Esophagus mucosa (tissue), 1 donor: ENCODE measurements around the gene CAPN9. TPM values are rescaled to one million over a fixed set of nuclear protein-coding genes. Genes with fewer than 3 reads are reported as not detected.
A peak's percentile ranks its signal among the peaks of the same experiment; 100 is the strongest.

Experiments used
- ATAC-seq: fragments of 200-7000 bp; cut with Tn5 transposase; one replicate; pipeline ENCODE4 v1.9.1; 2020
- total RNA-seq: library from RNA; stranded (reverse); gene quantifications from one replicate; pipeline ENCODE4 v1.2.4, GENCODE V29; 2023
- donor health status: DM: yes; HTN: yes; CAD: no.

The CAPN9 gene
- total RNA-seq, 1 donor from 2014 or later, result not detected

DNA sequence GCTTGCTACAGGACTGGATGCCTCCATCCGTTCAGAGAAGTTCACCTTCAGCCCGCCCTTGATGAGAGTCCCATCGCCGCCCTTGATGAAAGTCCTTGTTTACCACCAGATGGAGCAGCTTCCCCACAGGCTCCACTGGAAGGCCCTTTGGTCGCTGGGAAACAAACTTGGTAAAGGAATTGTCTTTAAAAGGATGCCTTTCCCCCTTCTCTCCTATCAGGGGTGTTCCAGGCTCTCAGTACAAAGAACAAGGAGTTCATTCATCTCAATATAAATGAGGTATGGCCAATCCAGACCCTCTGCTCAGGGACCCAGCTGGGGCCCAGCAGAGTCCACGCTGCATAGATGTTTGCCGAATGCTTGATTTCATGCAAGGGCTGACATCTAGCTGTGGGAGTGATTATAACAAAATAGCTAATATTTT lies 50.8 kb downstream of the CAPN9 start:
- peak; percentile 73 for ATAC-seq

DNA sequence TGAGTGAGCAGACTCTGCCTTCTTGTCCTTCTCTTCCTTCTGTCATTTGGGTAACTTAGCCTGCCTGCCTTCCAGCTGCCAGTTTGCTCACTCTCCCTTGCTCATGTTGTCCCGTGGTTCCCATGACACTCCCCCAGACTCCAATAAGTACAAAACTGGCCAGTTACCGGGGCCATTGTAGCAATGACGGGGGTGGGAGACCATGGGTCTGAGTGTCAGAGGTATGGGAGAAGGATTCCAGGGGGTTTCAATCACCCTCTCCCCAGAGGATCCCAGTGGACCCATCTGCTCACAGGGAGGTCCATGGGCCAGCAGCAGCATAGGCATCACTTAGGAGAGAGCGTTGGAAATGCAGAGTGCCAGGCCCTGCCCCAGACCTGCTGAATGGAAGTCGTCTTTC lies 51.3 kb downstream of the CAPN9 start:
- ATAC-seq, result no peak

DNA sequence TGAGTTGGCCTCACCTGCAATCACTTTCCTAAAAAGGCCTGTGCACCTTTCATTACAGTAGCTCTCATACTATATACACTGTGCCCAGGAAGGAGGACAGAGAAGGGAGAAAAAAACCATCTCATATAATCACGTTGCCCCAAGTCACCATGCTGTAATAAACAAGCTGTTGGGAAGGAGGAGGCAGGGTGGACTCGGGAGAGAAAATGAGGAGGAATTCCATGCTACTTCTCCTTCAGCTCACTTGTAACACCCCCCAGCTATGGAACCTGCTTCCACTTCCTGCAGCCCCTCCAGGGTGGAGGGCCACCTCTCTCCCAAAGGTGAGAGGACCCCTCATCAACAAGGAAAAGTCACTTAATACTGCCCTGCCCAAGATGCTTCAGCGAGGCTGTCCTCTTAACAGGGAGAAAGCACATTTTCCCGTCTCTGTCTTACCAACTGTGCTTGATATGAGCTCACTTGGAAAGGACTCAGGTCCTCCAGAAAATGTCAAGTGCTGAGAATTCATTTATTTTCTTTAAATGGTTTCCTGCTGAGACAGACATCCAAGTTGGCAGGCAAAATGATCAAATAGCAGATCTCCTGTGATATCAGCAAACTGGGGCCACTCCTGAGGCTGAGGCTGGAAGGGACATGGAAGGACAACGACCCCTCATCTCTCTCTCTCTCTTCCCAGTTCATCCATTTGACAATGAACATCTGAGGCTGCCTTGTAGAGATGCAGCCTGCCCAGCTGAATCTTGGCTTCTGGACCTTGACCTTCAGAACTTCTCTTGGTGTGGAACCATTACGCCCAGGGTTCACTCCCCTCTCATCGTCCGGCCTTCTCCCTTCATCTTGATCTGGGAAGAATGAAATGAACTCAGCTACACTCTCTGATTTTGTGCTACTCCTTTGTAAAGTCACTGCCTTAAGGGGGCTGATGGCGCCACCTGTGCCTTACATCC lies 54.0 kb downstream of the CAPN9 start:
- no peak for ATAC-seq

DNA sequence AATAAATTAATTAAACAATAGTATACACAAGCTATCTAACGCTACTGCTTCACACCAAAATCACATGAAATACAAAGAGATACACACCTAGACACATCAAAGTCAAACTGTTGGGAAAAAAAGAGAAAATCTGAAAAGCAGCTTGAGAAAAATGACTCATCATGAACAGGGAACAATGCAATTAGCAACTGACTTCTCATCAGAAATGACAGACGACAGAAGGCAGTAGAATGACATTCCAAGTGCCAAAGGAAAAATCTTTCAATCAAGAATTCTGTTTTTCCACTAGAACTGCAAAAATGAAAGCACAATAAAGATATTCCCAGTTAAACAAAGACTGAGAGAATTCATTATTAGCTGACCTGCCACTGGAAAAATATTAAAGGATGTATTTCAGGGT lies 57.2 kb downstream of the CAPN9 start:
- ATAC-seq, result no peak

DNA sequence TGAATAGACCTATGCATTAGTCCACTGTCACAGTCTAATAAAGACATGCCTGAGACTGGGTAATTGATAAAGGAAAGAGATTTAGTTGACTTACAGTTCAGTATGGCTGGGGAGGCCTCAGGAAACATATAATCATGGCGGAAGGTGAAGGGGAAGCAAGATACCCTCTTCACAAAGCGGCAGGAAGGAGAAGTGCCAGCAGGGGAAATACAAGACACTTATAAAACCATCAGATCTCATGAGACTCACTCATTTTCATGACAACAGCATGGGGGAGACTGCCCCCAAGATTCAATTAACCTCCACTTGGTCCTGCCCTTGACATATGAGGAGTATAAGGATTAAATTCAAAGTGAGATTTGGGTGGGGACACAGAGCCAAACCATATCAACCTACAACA lies 59.4 kb downstream of the CAPN9 start:
- no peak for ATAC-seq

DNA sequence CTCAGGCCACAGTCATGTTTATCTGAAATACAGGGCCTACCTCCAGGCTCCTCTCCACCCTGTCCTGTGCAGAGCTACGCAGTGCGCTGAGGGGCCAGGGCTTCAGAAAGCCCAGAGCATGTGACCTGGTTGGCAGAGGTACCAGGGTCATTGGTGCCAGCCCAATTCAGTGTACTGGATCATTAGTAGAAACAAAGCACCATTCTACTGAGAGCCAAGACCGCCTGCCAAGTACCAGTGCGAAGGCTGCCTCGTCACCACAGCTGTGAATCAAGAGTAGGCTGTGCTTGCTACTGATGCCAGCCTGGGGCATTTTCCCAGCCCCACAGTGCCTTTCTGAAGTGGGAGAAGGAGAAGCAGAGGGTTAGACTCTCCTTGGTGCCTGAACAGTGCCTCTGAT lies 59.8 kb downstream of the CAPN9 start:
- ATAC-seq, result no peak

DNA sequence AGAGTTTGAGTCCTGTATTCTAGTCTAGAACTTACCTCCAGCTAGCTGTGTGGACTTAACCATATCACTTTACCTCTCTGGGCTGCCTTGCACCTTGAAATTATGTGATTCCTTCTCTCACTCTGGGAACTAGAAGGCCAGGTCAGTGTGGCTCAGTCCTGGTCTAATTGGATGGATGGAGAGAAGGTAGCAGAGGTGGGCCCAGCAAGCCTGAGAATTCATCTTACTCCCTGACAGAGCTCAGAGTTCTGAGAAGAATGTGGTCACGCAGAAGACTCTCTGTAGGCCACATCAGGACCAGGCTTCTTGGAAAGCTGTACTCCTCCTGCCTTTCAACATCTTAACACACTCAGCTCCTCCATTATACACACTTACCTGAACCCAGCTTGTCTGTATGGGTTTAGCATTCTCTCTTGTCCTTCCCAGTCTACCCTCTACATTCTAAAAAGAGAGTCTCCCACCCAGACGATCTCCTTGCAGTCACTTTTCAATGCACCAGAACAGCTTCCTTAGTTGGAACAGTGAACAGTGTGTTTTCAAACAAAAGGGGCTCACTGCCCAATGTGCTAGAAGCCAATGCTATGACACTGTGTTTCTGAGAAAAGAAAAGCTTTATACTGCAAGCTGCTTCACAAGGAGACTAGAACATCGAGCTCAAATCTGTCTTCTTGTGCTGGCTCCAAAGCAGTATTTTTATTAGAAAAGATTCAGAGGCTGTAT lies 60.5 kb downstream of the CAPN9 start:
- no peak for ATAC-seq

DNA sequence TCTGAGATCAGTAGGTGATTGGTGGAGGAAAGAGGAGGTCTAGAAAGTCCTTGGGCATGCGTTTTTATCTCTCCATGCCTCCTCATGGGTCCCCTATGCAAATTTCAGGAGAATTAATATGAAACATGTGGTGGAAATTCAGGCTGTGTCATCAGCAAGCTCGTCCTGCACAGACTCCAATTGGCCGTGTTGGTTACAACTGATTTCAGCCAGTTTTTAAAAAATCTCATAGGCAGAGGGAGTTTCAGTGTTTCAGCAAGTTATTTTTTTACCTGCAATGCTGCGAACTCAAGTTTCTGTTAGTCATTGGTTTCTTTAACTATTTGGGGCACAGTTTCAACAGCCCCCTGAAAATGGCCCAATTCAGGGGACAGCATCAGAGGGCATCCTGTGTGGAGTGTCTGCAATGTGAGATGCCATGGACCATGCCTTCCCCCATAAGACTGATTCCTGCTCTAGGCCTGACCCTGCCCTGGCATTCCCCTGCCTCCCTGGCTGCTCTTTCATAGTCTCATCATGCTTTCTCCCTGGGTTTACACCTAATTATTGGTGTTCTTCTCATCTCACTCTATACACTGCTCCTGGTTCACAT lies 61.2 kb downstream of the CAPN9 start:
- no peak for ATAC-seq

DNA sequence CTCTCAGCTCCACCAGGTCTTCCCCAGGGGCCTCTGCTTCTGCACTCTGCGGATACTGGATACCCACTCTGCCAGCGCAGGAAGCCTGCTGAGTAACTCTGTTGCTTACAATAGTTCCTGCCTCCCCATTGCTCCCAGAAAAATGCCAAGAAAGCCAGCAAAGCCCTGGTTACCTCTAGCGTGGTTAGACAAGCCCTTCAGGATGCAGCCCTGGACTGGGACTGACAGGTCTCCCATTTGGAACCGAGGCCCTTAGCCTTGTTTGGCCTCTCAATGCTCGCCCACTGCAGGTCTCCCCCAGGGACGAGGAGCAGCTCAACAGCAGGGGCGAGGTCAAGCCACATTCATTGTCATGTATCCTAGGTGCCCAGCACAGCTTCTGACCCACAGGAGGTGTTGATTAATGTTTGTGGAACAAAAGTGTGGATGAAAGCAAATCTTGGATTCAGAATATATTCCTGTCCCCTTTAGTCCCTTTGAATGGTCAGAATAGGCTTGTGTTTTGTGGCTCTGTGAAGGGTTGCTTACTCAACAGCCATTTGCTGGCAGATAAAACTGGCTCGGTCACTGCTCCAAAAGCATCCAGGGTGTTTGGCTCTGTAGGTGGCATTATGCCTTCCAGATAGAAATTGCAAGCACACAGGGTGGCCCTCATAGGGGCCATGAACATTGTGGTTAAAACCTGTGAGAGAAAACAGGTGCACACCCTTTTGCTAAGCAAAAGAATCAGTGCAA lies 62.2 kb downstream of the CAPN9 start:
- ATAC-seq, result no peak

DNA sequence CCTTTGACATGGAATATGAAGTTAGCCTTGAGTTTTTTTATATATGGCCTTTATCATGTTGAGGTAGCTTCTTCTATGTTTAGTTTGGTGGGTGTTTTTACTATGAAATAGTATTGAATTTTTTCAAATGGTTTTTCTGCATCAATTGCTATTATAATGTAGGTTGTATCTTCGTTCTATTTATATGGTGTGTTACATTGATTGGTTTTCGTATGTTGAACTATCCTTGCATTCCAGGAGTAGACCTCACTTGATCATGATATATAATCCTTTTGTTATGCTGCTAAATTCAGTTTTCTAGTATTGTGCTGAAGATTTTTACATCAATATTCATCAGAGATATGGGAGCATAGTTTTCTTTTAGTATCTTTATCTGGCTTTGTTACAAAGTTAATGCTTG lies 65.4 kb downstream of the CAPN9 start:
- no peak for ATAC-seq

DNA sequence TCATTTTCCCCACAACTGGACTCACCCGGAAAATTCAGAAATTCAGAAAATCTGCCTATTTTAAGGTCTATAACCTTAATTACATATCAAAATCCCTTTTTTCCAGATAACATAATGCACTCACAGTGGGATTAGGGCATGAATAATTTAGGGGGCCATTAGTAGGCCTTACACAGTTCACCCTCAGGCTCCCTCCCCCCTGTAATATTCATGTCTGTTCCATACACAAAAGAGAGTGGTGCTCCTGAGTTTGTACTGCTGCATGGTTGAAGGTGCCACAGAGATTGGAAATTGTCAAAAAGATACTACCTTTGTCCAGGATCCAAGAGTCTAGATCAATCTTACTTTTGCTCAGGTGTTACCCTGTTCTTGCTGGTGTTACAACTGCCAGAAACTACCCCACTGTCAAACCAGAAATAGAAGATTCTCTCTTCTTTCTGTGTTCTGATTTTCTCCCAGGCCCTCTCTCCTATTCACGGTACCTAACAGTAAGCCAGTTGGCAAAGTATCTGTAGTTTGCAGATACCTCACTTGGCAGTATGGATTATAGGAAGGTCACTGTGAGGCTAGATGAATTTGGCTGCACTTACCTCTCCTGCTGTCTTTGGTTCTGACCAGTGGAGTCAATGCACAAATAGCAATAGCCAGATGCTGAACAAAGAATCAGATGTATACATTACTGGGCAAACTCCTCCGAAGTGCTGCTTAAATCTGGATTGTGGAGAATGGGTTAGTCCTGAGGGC lies 67.9 kb downstream of the CAPN9 start:
- no peak for ATAC-seq

DNA sequence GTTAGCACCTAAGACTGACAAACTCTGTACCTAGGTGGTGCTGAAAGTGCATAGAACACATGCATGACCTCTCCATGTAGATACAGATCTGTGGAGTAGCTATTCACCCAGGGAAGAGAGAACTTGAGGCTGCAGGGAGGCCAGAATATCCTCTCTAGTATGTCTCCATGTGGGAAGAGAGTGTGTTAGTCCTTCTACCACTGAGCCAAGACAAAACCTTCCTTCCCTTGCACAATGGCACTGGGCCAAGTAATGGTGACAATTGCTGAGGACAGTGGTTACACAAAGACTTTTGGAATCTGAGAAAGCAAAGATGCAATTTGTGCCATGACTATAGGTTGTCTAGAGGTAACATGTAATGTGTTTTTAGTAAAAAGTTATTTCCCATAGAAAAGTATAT lies 68.8 kb downstream of the CAPN9 start:
- ATAC-seq, result no peak

DNA sequence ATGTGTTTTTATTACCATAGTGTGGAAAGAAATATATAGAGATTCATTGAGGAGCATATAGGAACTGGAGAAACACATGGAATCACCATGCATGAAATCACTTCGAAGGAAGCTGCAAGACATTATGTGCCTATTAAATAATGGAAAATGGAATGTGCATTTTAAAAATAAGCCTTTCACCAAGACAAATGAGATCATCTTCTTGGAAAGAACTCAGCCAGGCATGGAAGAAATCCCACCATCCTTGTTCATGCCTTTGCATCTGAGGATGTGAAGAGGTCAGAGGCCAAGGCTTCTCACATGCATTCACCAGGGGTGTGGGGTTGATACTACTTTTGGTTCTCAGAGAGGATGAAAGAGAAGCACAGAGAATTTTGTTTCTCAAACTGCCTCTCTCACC lies 71.2 kb downstream of the CAPN9 start:
- no peak for ATAC-seq

DNA sequence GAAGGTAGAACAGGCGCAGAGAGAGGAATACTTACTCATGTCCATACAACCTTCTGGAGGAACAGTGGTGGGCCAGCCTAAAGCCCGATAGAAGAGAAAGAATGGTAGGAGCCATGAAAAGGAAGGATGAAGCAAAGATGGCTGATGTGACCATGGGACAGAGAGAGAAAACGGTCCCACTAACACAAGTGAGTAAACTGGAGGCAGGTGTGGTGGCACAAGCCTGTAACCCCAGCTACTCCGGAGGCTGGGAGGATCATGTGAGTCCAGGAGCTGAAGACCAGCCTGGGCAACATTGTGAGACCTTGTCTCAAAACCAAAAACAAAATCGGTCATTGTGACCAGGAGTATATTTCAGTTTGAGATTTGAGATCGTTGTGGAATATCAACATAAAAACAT lies 71.7 kb downstream of the CAPN9 start:
- ATAC-seq, result no peak

DNA sequence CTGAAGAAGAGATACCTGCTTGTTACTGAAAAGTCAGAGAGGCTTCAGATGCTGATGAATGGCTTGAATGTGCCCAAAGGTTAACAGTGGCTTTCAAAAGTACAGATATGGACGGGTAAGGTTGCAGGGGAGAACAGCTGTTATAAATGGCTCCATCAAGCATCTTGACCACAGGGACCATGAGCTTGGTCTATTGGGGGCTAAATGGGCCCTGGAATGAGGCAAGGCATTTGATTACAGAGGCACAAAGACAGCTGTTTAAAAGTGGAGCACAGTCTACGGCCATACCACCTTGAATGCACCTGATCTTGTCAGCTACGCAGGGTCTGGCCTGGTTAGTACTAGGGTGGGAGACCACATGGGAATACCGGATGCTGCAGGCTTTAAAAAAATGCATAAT lies 72.8 kb downstream of the CAPN9 start:
- no peak for ATAC-seq

DNA sequence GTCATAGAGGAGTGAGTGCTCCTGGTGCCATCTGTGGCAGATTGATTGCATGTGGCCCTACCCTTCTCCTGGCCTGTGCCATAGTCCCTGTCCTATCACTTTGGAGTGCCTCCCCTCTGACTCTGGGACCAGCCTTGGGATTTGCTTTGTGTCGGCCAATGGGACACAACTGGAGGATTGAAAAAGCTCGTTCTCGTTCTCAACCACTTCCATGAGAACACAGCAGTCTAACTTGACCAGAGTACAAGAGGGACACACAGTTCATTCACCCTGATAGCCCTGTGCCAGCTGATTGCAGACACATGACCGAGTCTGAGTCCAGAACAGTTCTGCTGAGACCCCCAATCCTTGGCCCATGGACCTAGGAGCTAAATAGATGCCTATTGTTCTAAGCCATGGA lies 73.4 kb downstream of the CAPN9 start:
- no peak for ATAC-seq

DNA sequence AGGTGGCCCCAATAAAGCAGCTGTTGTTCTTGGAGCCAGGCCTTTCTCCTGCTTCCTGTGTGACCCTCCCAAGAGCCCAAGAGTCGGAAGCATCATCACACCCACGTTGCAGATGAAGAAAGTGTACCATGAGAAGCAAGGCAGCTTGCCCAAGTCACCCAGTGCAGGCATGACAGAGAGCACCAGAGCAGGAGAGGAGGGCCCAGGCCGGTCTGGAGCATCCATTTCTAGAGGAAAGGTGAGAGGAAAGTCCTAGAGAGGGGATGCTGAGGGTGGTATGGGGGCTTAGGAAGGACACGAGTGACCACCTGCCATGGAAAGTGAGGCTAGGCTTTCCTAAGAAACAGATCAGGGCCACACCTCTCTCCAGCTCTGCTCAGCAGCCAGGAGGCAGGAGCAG lies 74.2 kb downstream of the CAPN9 start:
- no peak for ATAC-seq

DNA sequence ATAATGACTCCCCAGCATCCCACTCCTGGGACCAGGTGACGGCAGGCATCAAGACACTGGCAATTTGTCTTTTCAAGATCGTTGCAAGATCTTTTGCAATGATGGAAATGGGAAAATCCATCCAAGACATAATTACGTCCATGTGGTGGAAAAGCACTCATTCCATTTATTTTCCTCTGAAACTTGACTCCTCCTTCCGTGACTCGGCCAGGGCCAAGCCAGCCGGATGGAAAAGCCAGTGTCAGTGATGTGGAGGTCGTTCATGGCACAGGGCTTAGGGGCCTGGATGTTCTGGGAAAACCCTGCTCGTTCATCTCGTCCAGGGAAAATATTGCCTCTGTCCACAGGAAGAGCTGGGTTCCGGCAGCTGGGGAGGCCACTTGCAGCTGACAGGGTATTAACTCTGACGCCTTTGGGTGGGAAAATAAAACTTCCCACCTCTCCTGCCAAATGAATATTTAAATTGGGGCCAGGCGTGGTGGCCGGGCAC lies 74.9 kb downstream of the CAPN9 start:
- ATAC-seq, result no peak

DNA sequence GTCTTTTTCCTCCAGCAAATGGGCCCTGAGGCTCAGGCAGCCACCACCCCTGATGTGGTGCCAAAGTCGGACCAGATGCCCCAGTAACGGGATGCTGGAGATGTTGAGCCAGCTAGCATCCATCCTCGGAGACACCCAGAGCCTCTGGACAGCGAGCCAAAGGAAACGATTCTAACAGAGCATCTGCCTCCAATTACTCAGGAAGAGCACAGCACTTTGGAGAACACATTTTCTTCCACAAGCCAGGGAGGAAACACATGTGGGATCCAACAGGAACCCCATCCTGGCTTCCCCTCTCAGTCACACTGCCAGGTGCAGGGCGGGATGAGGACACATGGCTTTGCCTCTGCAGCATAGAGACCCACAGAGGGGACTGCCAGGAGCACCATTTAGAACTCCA lies 76.2 kb downstream of the CAPN9 start:
- no peak for ATAC-seq

DNA sequence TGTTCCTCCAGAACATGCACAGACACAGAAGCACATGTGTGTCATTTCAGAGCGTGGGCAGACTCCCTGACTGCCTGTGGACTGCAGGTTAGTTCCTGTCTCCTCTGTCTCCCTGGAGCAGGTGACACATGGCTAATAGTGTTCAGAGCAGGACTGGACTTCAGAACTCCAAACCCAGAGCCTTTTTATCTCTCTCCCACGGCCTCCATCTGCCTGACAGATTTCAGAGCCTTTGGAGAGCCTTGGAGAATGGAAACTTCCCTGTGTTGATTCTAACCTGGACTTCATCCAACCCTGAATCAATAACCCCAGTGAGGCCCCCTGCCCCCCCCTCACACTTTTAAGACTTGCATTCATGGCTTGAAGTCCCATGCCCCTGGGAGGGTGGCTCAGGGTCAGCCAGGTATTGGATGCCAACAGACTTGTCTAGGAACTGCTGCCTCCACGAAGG lies 76.8 kb downstream of the CAPN9 start:
- no peak for ATAC-seq

DNA sequence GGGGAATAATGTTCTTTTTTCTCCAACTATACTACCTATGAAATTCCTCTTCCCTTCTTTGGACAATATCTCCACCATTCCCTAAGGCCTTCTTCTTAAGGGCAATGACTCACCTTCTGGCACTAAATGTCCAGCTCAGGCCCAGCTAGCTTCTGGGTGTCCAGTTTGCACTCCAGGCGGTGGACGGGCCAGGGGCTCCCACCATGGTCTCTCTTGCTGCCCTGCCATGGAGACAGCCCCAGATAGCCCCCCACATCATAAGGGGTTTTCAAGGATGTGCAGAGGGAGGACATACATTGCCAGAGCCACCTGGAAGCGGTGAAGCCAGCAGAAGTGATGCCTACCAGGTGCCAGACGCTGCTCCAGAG lies 77.3 kb downstream of the CAPN9 start:
- no peak for ATAC-seq
